Right renal pelvis (tissue), 4 donors: ENCODE results near the gene CALR. TPM values are rescaled to one million over a fixed set of nuclear protein-coding genes. Genes with fewer than 3 reads are reported as not detected.
A peak's percentile ranks its signal among the peaks of the same experiment; 100 is the strongest.
"Not testable (repeated sequence)": the region's sequence is repeated elsewhere in the genome, so short reads cannot be mapped to it uniquely, and the experiment has no call there.

Experiments
- DNase-seq, 4 donors: peaks; one replicate each; pipeline ENCODE4 v3.0.0-alpha.2; 2013; ENCODE audit warnings: low read depth in 4 of 4, low spot score in 3 of 4, missing footprints in 1 of 4
- polyA plus RNA-seq, 4 donors: library from polyadenylated mRNA; unstranded; fragments of 120-200 nt; gene quantifications; one replicate each; pipeline ENCODE4 v1.2.1, GENCODE V29; 2013; ENCODE audit not compliant: insufficient read length in 4 of 4

CALR gene
- 100 to 1,000 TPM; 804 to 950 (median 938) TPM for polyA plus RNA-seq

GRCh38 chr19:12937927-12938778 lies at the start of gene CALR:
TSS of gene CALR (plus strand) at chr19:12938609. CDS start at chr19:12938680, 71 bp downstream.
- DNase-seq: peak; percentile 96 to 99 (median 98)

DNA sequence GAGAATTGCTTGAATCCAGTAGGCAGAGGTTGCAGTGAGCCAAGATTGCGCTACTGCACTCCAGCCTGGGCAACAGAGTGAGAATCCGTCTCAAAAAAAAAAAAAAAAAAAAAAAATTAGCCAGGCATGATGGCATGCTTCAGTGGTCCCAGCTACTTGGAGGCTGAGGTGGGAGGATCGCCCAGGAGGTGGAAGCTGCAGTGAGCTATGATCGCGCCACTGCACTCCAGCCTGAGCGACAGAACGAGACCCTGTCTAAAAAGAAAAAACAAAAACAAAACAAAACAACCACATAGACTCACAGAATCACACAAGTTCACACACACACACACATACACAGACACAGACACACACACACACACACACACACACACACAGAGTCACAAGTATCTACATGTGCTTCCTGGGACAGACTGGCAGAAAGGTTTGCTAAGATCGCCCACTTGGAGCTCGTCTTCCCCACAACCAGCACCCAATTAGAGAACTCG lies 48.1 kb upstream of the CALR start:
- DNase-seq: not testable (repeated sequence)

DNA sequence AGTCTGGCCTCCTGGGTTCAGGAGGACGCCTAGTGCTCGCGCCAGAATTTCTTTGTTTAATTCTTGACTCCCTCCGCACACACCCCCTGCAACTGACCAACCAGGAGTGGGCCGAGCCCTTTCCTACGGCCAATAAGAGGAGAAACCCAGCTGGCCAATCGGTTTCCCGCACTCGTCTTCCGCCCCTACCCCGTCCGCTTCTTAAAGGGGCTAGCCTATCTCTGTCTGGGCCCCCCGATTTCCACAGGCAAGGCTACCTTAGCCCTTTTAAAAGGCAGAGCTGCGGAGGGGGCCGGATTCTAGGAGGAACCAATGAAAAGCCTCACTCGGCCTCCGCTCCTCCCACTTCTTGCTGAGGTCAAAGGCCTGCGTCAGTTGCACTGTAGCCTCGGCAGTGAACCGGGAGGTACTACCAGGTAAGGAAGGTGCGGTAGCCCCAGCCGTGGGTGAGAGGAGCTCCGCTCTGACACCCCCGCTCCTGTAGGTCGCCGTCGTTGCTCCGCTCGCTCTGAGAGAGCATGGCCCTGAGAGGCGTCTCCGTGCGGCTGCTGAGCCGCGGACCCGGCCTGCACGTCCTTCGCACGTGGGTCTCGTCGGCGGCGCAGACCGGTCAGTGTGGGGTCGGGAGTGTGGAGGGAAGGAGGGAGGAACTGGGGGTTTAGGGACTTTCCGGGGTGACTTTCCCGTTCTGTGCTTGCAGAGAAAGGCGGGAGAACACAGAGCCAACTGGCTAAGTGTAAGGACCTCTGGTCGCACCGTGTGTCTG lies 47.4 kb upstream of the CALR start, which contains the start of gene GCDH:
Gene GCDH (plus strand): TSS at position 374 of the 766 bp plus-strand sequence. CDS start 145 bp downstream, at position 519.
- peak; percentile 88 to 98 (median 96) for DNase-seq

DNA sequence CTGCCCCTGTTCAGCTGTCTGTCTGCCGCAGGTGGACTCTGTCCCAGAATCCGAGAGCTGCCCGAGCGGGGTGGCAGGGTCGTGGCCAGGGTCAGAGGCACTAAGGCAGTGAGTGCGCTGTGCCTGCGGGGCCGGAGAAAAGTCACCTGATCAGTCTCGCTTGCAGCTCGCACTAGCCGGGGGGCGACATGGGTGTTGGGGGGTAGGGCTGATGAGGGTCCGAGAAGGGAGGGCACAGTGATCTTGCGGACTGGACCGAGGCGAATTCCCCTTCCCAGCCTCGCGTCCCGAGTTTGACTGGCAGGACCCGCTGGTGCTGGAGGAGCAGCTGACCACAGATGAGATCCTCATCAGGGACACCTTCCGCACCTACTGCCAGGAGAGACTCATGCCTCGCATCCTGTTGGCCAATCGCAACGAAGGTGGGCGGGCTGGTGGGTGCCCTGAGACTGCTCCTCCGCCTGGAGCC lies 46.8 kb upstream of the CALR start:
- no peak for DNase-seq

DNA sequence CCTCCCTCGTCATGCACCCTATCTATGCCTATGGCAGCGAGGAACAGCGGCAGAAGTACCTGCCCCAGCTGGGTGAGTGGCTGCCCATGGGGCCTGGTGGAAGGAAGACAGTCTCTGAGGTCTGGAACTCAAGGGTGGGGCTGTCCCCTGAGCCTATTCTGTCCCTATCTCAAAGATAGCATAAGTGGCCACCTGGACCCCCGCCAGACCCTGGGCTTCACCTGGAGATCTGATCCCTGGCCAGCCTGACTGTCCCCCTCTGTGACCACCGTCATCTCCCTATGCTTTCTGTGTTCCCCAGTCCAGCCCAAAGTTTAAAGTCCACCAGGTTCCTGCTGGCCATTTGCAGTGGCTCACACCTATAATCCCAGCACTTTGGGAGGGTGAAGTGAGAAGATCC lies 44.8 kb upstream of the CALR start:
- DNase-seq: no peak

GRCh38 chr19:12896460-12896859 lies 41.9 kb upstream of the CALR start:
- no peak for DNase-seq

DNA sequence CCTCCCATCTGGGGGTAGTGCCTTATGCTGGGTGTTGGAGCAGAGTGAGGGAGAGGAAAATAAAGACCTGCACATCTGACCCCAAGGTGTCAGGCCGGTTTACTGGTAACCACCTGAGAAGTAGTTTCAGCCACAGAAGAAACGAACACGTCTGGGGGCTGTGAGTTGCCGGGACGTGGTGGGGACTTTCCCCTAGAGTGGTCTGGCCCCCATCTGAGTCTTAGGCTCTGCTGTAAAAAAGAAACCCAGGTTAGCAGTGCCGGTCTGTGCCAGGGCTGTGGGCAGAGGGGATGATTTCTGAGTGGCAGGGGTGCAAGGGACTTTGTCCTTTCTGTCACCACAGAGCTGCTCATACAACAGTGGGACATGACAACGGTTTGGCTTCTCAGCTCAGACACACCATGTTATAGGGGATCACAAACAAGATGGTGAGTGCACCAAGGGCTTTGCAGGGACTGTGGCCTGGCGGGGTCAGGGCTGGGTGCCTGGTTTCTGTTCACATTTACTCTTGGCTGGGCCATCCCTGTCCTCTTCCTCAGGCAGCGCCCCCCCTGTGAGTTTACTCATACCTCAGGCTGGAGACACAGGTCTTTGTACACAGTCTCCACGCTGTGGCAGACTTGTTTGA lies 38.4 kb upstream of the CALR start:
- no peak for DNase-seq

DNA sequence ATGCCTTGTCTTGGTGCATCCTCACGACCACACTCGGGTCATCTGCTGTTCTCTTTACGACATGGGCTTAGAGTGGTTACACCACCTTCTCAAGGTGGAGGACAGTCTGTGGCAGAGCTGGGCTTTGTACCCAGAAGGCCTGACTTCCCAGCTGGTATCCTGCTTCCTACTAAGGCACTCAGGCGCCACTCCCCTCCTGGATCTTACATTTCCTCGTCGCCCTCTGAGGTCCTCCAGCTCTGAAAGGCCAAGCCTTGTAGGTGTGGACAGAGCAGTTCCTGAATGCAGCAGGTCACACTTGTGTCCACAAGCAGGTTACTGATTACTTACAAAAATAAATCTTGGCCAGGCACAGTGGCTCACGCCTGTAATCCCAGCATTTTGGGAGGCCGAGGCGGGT lies 31.2 kb upstream of the CALR start:
- DNase-seq: no peak

DNA sequence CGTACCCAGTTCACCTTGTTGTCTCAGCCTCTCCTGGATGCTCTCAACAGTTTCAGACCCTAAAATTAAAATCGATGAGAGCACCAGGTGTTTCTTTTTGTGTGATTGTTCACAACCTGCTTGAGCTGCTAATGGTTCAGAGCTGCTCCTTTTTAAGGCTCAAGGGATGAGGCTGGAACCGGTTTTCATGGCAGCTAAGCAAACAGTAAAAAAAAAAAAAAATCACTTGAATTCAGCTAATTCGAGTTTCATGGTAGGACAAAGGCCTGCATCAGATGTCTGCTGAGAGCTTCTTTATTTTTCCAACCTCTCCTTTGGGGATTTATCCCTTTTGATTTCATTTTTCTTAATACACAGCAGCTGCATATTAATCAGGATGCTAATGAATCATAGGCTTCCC lies 25.8 kb upstream of the CALR start:
- DNase-seq: no peak

GRCh38 chr19:12913011-12913561 lies 25.3 kb upstream of the CALR start:
- DNase-seq: no peak

- no peak for DNase-seq
Measured at GRCh38 chr19:12913851-12914690, 24.3 kb upstream of the CALR start.

GRCh38 chr19:12915860-12916259 lies 22.5 kb upstream of the CALR start:
- DNase-seq: not testable (repeated sequence)

GRCh38 chr19:12918253-12918652 lies 20.2 kb upstream of the CALR start:
- DNase-seq: no peak

- DNase-seq: no peak
Measured at GRCh38 chr19:12921047-12921446, 17.4 kb upstream of the CALR start.

GRCh38 chr19:12922959-12923358 lies 15.4 kb upstream of the CALR start:
- no peak for DNase-seq

DNA sequence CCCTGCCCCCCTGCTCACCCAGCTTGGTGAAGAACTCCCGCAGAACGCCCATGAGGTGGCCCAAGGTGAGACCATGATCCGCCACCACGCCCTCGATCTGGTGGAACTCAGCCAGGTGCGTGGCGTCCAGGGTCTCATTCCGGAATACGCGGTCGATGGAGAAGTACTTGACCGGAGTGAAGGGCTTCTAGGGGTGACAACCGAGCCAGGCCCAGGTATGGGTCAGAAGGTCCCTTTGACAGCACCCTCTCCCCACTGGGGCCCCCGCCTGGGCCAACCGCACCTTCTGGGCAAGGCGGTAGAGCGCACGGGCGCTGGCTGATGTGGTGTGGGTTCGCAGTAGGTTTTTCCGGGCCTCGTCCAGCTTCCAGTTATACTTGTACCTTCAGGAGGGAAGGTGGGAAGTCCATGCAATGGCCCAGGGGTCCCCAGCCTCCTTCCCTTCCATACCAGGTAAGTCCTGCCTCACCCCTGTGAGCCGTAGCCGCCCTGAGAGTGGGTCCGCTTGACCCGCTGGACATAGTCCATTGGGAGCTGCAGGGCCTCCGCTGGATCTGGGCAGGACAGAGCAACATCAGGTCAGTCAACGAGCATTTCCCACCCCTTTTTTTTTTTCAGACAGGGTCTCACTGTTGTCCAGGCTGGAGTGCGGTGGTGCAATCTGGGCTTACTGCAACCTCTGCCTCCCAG lies 13.6 kb upstream of the CALR start:
- no peak for DNase-seq

DNA sequence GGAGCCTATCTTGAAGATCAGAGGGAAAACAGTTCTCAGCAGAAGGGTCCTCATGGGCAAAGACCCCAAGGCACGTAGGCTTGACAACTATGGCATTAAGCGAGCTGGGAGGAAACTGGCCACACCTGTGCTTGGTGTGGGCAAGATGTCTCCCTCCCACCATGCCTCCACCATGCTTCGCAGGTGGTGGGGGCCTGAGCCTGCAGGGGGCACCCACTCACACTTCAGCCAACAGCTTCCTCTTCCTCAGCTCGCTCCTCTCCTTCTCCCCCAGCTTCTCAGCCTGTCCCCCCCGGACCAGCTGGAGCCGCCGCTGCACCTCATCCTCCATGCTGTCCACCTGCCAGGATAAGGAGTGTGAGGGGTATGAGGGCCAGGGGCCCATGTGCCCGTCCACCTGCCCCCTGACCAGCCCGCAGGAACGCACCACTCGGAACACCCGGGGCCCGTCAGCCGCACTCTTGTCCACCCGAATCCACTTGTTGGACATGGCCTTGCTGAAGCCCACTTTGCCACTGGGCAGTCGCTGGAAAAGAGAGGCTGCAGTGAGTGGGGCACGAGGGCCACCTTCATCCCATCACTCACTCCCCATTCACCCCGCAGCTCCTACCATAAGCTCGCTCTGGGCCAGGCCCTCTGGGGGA lies 8.3 kb upstream of the CALR start:
- DNase-seq: no peak
